Mesenchymal stem cell (in vitro differentiated cells and primary cell): ENCODE measurements around the gene CSRP1.
"Not testable (repeated sequence)": the region's sequence is repeated elsewhere in the genome, so short reads cannot be mapped to it uniquely, and the experiment has no call there.

Source experiments
- DNase-seq: peaks from one replicate; pipeline ENCODE4 v3.0.0-alpha.2; 2013
- H2AFZ ChIP-seq: one replicate; pipeline ENCODE4 v1.6.1; 2013; ENCODE audit warnings: low read depth, mild to moderate bottlenecking, control low read depth, inconsistent platforms, low read length, moderate library complexity
- H2AK5ac ChIP-seq: 2 replicates; pipeline ENCODE4 v1.6.1; 2013; ENCODE audit warnings: low read length, moderate library complexity, mild to moderate bottlenecking, inconsistent platforms; ENCODE audit not compliant: severe bottlenecking
- H2BK120ac ChIP-seq: one replicate; pipeline ENCODE4 v1.6.1; 2013; ENCODE audit warnings: low read depth, mild to moderate bottlenecking, inconsistent platforms, low read length, moderate library complexity
- H2BK12ac ChIP-seq, 2 experiments: one replicate each; pipeline ENCODE4 v1.6.1; 2013; ENCODE audit warnings: inconsistent platforms in 2 of 2, low read length in 2 of 2, mild to moderate bottlenecking in 2 of 2, moderate library complexity in 2 of 2, control low read depth in 1 of 2
- H2BK15ac ChIP-seq: one replicate; pipeline ENCODE4 v1.6.1; 2013; ENCODE audit warnings: mild to moderate bottlenecking, low read depth, inconsistent platforms; ENCODE audit not compliant: poor library complexity, severe bottlenecking
- H2BK5ac ChIP-seq: 2 replicates; pipeline ENCODE4 v1.6.1; 2013; ENCODE audit warnings: low read depth, mild to moderate bottlenecking, low read length, control low read depth, inconsistent platforms; ENCODE audit not compliant: poor library complexity, severe bottlenecking
- H3K14ac ChIP-seq, 2 experiments: one replicate each; pipeline ENCODE4 v1.6.1; 2013; ENCODE audit warnings: inconsistent platforms in 2 of 2, low read length in 2 of 2, control low read depth in 1 of 2, mild to moderate bottlenecking in 1 of 2, moderate library complexity in 1 of 2
- H3K18ac ChIP-seq, 2 experiments: one replicate each; pipeline ENCODE4 v1.6.1; 2013; ENCODE audit warnings: inconsistent platforms in 2 of 2, low read length in 2 of 2, control low read depth in 1 of 2, low read depth in 1 of 2, mild to moderate bottlenecking in 1 of 2
- H3K23ac ChIP-seq, 2 experiments: one replicate each; pipeline ENCODE4 v1.6.1; 2013; ENCODE audit warnings: inconsistent platforms in 2 of 2, low read length in 2 of 2, mild to moderate bottlenecking in 2 of 2, moderate library complexity in 2 of 2, control low read depth in 1 of 2
- H3K27ac ChIP-seq: 2 replicates; pipeline ENCODE4 v1.5.1; 2013; ENCODE audit warnings: mild to moderate bottlenecking, moderate library complexity, low read length, control low read depth, inconsistent platforms; ENCODE audit not compliant: poor library complexity, severe bottlenecking
- H3K27me3 ChIP-seq, 2 experiments: 2 replicates each; pipeline versions ENCODE4 v1.6.1 to v1.7.0; 2013; ENCODE audit warnings: low read length in 2 of 2, mild to moderate bottlenecking in 2 of 2, moderate library complexity in 2 of 2, control low read depth in 1 of 2, inconsistent platforms in 1 of 2; ENCODE audit not compliant: control insufficient read depth in 1 of 2, insufficient read depth in 1 of 2
- H3K36me3 ChIP-seq, 2 experiments: 2 replicates each; pipeline versions ENCODE4 v1.6.1 to v1.7.0; 2013; ENCODE audit warnings: low read length in 2 of 2, control low read depth in 1 of 2, inconsistent platforms in 1 of 2, low read depth in 1 of 2, mild to moderate bottlenecking in 1 of 2; ENCODE audit not compliant: insufficient read depth in 2 of 2, control insufficient read depth in 1 of 2
- H3K4ac ChIP-seq, 2 experiments: one replicate each; pipeline ENCODE4 v1.6.1; 2013; ENCODE audit warnings: inconsistent platforms in 2 of 2, low read length in 2 of 2, mild to moderate bottlenecking in 2 of 2, moderate library complexity in 2 of 2, control low read depth in 1 of 2, low read depth in 1 of 2
- H3K4me1 ChIP-seq: 2 replicates; pipeline ENCODE4 v1.6.1; 2013; ENCODE audit warnings: low read depth, low read length, control low read depth; ENCODE audit not compliant: control insufficient read depth, insufficient read depth
- H3K4me2 ChIP-seq: 2 replicates; pipeline ENCODE4 v1.6.1; 2013; ENCODE audit warnings: low read length, mild to moderate bottlenecking, inconsistent platforms; ENCODE audit not compliant: poor library complexity, severe bottlenecking
- H3K4me3 ChIP-seq, 2 experiments: 2 replicates each; pipeline versions ENCODE4 v1.5.1 to v1.7.0; 2013; ENCODE audit warnings: low read length in 2 of 2, mild to moderate bottlenecking in 2 of 2, control low read depth in 1 of 2, low read depth in 1 of 2; ENCODE audit not compliant: insufficient read depth in 1 of 2
- H3K79me1 ChIP-seq: replicated peaks from 2 replicates; pipeline ENCODE4 v1.6.1; 2013; ENCODE audit warnings: mild to moderate bottlenecking, control low read depth, low read length, inconsistent platforms; ENCODE audit not compliant: poor library complexity, severe bottlenecking
- H3K9ac ChIP-seq: 2 replicates; pipeline ENCODE4 v1.7.0; 2013; ENCODE audit warnings: mild to moderate bottlenecking, low read length, moderate library complexity
- H3K9me3 ChIP-seq: 2 replicates; pipeline ENCODE4 v1.7.0; 2013; ENCODE audit warnings: mild to moderate bottlenecking, low read length; ENCODE audit not compliant: control insufficient read depth
- H4K8ac ChIP-seq: one replicate; pipeline ENCODE4 v1.6.1; 2013; ENCODE audit warnings: inconsistent platforms, mild to moderate bottlenecking, low read length, moderate library complexity
- H4K91ac ChIP-seq: one replicate; pipeline ENCODE4 v1.6.1; 2013; ENCODE audit warnings: mild to moderate bottlenecking, low read length, inconsistent platforms
- WGBS: methylation state at CpG from one replicate; pipeline ENCODE4 v1.1.7; 2013; ENCODE audit warnings: mixed read lengths; 5-methylcytosine and 5-hydroxymethylcytosine counted together

Gene CSRP1

GRCh38 chr1:201480231-201481003 is 26.5 kb downstream of the CSRP1 start:
- Histone ChIP-seq H3K4me1 (peaks cover 25% of the 10 kb centered on the region), H2BK12ac (peak overlapping the region; percentile 18 to 32), H3K9ac (peak overlapping the region; percentile 80), H2BK5ac (no peak overlapping the region), H3K23ac (no peak overlapping the region), H3K9me3 (no peaks in the 10 kb centered on the region), H2AK5ac (no peak overlapping the region), H3K14ac (no peak overlapping the region), H4K8ac (no peak overlapping the region), H4K91ac (no peak overlapping the region), H3K4ac (no peak overlapping the region), H2BK15ac (no peak overlapping the region), H3K27me3 (no peaks in the 10 kb centered on the region), H3K18ac (peak overlapping the region in 1 of 2 experiments; percentile 41), H3K4me2 (peak overlapping the region; percentile 58), H3K79me1 (no peaks in the 10 kb centered on the region), H3K4me3 (peak overlapping the region in 1 of 2 experiments; percentile 67), H2AFZ (no peak overlapping the region), H3K36me3 (peaks cover 0 to 22% of the 10 kb centered on the region in 2 experiments), H2BK120ac (no peak overlapping the region), H3K27ac (no peak overlapping the region)
- 4% methylated on average over 31 of the region's 37 CpGs for WGBS
- DNase-seq, result no peak

DNA sequence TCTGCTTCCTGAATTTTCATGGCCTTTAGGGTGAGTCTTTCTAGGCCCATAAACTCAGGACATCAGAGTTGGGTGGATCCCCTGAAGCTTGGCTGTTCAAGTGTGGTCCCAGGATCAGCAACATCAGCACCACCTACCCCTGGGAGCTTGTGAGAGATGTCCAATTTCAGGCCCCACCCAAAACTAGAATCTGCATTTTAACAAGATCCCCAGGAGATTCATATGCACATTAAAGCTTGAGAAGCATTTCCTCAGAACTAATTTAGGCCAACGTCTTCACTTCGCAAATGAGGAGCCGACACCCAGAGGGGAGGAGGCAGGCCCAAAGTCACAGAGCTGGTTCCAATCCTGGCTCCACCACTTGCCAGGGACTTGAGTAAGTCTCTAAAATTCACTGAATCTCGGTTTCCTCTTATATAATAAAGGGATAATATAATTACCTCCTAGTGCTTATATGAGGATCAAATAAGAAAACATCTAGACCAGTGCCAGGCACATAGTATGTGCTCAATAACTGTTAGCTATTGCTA is 27.7 kb downstream of the CSRP1 start:
- H3K79me1 ChIP-seq, result no peaks in the 10 kb centered on the region
- DNase-seq, result no peak
- no peaks in the 10 kb centered on the region for H3K9me3 ChIP-seq
- H2AFZ ChIP-seq, result no peak overlapping the region
- H3K4me1 ChIP-seq, result peaks cover 26% of the 10 kb centered on the region
- no peak overlapping the region for H2BK15ac ChIP-seq
- no peak overlapping the region for H3K4me2 ChIP-seq
- no peak overlapping the region for H4K91ac ChIP-seq
- H3K36me3 ChIP-seq, result peaks cover 0 to 11% of the 10 kb centered on the region in 2 experiments
- H4K8ac ChIP-seq, result no peak overlapping the region
- no peaks in the 10 kb centered on the region for H3K27me3 ChIP-seq
- 94% methylated on average over 3 of the region's 4 CpGs for WGBS
- no peak overlapping the region for H2AK5ac ChIP-seq
- no peak overlapping the region for H2BK120ac ChIP-seq
- no peak overlapping the region for H3K18ac ChIP-seq
- no peak overlapping the region for H3K4ac ChIP-seq
- H2BK12ac ChIP-seq, result no peak overlapping the region
- no peak overlapping the region for H3K4me3 ChIP-seq
- no peak overlapping the region for H2BK5ac ChIP-seq
- no peak overlapping the region for H3K14ac ChIP-seq
- no peak overlapping the region for H3K9ac ChIP-seq
- H3K23ac ChIP-seq, result no peak overlapping the region
- no peak overlapping the region for H3K27ac ChIP-seq

DNA sequence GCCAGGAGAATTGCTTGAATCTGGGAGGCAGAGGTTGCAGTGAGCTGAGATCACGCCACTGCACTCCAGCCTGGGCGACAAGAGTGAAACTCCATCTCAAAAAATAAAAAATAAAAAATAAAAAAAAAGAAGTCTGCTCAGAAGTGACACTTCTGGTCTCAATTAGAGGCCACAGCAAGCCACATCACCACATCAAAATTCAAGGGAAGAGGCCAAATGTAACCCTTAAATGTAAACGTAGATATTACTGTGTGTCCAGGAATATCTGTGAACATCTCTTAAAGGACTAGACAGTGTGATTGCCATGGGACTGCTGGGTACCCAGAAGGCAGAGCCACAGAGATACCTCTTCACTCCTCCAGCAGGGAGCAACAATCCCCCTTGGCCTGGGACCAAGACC is 28.3 kb downstream of the CSRP1 start:
- H2AK5ac ChIP-seq, H2BK120ac ChIP-seq, H2AFZ ChIP-seq, H3K18ac ChIP-seq, H4K8ac ChIP-seq, H3K36me3 ChIP-seq, H3K23ac ChIP-seq, H3K9ac ChIP-seq, H2BK12ac ChIP-seq, H3K27ac ChIP-seq, H3K4me2 ChIP-seq, H3K14ac ChIP-seq, H3K27me3 ChIP-seq, H2BK5ac ChIP-seq, DNase-seq, H3K79me1 ChIP-seq, H3K4me3 ChIP-seq, H3K9me3 ChIP-seq, H4K91ac ChIP-seq, H3K4ac ChIP-seq, H2BK15ac ChIP-seq: not testable (repeated sequence)
- H3K4me1 ChIP-seq, result peaks cover 26% of the 10 kb centered on the region
- WGBS, result 100% methylated on average over 2 of the region's 3 CpGs

DNA sequence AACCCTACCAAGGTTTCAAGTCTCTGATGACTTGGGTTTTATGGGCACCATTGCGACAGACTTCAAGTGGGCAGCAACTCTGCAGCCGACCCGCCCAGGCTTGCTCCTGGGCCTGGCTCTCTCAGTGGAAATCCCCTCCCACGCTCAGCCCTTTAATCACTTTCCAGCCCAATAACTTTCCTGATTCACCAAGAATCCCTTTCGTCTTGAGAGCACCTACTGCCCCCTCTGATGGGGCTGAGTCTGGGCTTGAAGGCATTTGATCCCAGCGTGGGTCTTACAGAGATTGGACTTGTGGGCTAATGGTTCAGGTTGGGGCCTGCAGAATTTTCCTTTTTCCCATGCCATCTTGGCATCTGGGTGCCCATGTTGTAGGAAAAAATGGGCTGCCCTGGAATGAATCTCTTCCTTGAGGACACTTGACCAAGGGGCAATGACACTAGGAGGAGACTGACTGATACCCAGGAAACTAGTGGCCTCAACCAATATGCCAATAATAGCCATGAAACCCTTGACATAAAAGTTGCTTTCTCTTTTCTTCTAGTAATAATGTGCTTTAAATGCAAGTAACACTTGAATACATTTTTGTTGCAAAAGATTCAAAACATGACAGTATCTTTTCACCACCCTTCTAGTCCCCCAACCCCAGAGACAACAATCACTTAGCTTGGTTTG is 30.1 kb downstream of the CSRP1 start:
- H3K4me1 ChIP-seq, result peaks cover 21% of the 10 kb centered on the region
- WGBS, result 83% methylated on average over 6 of the region's 6 CpGs
- no peak overlapping the region for H3K4me3 ChIP-seq
- no peak overlapping the region for H2AFZ ChIP-seq
- no peak overlapping the region for H2AK5ac ChIP-seq
- H3K4ac ChIP-seq, result no peak overlapping the region
- H3K23ac ChIP-seq, result no peak overlapping the region
- no peak overlapping the region for H3K14ac ChIP-seq
- no peak overlapping the region for H2BK12ac ChIP-seq
- no peak overlapping the region for H2BK5ac ChIP-seq
- H3K27me3 ChIP-seq, result no peaks in the 10 kb centered on the region
- H3K27ac ChIP-seq, result no peak overlapping the region
- no peak overlapping the region for H4K8ac ChIP-seq
- no peaks in the 10 kb centered on the region for H3K9me3 ChIP-seq
- H2BK15ac ChIP-seq, result no peak overlapping the region
- peak overlapping the region; percentile 13 for H2BK120ac ChIP-seq
- DNase-seq, result peak; percentile 46
- H3K4me2 ChIP-seq, result no peak overlapping the region
- no peak overlapping the region for H3K18ac ChIP-seq
- no peaks in the 10 kb centered on the region for H3K79me1 ChIP-seq
- H4K91ac ChIP-seq, result no peak overlapping the region
- H3K9ac ChIP-seq, result no peak overlapping the region
- no peaks in the 10 kb centered on the region for H3K36me3 ChIP-seq
